Chondrocyte (in vitro differentiated cells): ENCODE data around the gene IL2RA. TPM values are rescaled to one million over a fixed set of nuclear protein-coding genes. Genes with fewer than 3 reads are reported as not detected.

Experiments
- DNase-seq: peaks from one replicate; pipeline ENCODE4 v3.0.0; 2021; ENCODE audit warnings: mixed read lengths, low spot score
- H3K27ac Mint-ChIP-seq: one replicate; pipeline ENCODE4 v1.8.0; 2021; ENCODE audit warnings: mild to moderate bottlenecking, moderate library complexity, mixed read lengths; ENCODE audit not compliant: unreplicated experiment
- H3K27me3 Mint-ChIP-seq: 2 replicates; pipeline ENCODE4 v1.8.0; 2021; ENCODE audit warnings: low read depth, mixed read lengths
- H3K36me3 Mint-ChIP-seq: 2 replicates; pipeline ENCODE4 v1.8.0; 2021; ENCODE audit warnings: low read depth, mixed read lengths
- H3K4me1 Mint-ChIP-seq: 2 replicates; pipeline ENCODE4 v1.8.0; 2021; ENCODE audit warnings: low read depth, mild to moderate bottlenecking, mixed read lengths
- H3K4me3 Mint-ChIP-seq: one replicate; pipeline ENCODE4 v1.8.0; 2021; ENCODE audit warnings: mild to moderate bottlenecking, moderate library complexity, mixed read lengths; ENCODE audit not compliant: unreplicated experiment
- H3K9me3 Mint-ChIP-seq: 2 replicates; pipeline ENCODE4 v1.8.0; 2021; ENCODE audit warnings: low read depth, mixed read lengths
- total RNA-seq: library from RNA; stranded (reverse); gene quantifications from 3 replicates; pipeline ENCODE4 v1.2.1, GENCODE V29; 2021
- TF ChIP-seq, protein P1 (sequence below): fragments of 200-600 bp; sonication (generic); IDR thresholded peaks from 2 replicates; pipeline ENCODE4 v1.5.0; 2021; ENCODE audit warnings: antibody characterized with exemption, mild to moderate bottlenecking, moderate library complexity

IL2RA gene
- total RNA-seq, 1 donor from 2014 or later, result not detected

DNA sequence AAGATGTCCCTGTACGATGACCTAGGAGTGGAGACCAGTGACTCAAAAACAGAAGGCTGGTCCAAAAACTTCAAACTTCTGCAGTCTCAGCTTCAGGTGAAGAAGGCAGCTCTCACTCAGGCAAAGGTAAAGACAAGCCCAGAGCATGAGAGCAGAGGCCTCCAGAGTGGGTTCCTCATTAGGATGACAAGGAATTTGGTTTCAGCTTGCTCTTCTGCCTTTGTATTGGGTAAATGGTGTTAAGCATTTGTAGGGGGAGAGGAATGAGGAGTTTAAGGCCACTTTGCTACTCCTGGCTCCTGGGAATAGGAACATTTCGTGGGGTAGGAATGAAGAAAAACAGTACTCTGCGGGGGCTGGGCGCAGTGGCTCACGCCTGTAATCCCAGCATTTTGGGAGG lies 34.9 kb upstream of the IL2RA start:
- no peak overlapping the region for H3K4me3 Mint-ChIP-seq
- no peaks in the 10 kb centered on the region for H3K9me3 Mint-ChIP-seq

DNA sequence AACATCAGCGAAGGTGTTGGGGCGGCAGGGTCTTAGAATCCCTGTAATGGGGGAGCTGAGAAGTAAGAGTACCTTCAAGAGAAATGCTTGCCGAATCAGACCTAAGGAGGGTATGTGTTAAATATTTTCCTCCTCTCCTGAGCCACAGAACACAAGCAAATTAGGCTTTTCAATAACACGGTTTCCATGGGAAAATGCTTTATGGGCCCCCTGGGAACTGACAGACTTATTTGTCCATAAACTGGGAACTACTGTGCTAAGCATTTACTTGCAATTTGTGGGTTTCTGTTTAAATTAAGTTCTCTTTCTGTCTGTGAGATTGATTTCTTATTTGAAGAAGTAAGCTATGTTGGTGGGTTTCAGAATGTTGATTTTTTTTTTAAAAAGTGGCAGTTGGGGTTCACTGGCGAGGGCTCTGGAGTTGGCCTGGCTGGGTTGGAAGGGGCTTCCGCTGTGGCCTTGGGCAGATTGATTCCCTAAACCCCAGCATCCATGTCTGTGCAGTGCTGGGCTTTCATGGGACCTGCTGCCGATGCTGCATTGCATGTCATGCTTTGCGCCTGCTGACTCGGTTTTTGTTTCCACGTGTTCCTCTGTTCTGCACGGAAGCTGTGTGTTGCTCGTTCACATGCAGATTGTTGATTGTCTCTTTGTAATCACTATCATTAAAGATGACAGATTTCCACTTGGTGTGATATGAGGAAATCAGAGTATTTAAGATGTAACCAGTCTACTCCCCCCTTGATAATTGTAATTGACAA lies 33.8 kb upstream of the IL2RA start:
- DNase-seq, result no peak
- Mint-ChIP-seq H3K4me1 (peaks cover 20% of the 10 kb centered on the region), H3K27me3 (no peaks in the 10 kb centered on the region), H3K36me3 (peaks cover 13% of the 10 kb centered on the region), H3K27ac (no peak overlapping the region), H3K9me3 (no peaks in the 10 kb centered on the region), H3K4me3 (no peak overlapping the region)
- TF ChIP-seq, protein P1, sequence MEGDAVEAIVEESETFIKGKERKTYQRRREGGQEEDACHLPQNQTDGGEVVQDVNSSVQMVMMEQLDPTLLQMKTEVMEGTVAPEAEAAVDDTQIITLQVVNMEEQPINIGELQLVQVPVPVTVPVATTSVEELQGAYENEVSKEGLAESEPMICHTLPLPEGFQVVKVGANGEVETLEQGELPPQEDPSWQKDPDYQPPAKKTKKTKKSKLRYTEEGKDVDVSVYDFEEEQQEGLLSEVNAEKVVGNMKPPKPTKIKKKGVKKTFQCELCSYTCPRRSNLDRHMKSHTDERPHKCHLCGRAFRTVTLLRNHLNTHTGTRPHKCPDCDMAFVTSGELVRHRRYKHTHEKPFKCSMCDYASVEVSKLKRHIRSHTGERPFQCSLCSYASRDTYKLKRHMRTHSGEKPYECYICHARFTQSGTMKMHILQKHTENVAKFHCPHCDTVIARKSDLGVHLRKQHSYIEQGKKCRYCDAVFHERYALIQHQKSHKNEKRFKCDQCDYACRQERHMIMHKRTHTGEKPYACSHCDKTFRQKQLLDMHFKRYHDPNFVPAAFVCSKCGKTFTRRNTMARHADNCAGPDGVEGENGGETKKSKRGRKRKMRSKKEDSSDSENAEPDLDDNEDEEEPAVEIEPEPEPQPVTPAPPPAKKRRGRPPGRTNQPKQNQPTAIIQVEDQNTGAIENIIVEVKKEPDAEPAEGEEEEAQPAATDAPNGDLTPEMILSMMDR, result no peak

More for the DNA sequence above, 34.9 kb upstream of the IL2RA start:
- no peak for DNase-seq
- Mint-ChIP-seq H3K36me3 (peaks cover 13% of the 10 kb centered on the region), H3K4me1 (peaks cover 9% of the 10 kb centered on the region), H3K27me3 (no peaks in the 10 kb centered on the region), H3K27ac (no peak overlapping the region)
- TF ChIP-seq, protein P1, result no peak

DNA sequence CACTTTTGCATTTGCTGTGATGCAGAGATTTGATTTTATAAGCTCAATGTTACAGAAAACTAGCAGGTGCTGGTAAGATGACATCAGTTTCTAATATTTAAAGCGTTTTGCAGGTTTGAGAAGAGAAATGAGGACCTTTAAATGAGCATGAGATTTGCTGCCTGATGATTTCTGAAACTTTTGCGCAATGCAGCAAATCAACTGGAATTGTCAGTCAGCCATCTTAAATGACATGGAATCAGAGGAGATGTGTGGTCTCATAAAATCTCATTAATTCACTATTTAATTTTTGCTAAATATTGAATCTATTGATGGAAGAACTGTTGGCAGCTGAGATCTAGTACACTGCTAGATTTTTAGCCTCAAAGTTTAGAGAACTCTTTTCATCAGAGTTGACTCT lies 30.6 kb upstream of the IL2RA start:
- no peaks in the 10 kb centered on the region for H3K27me3 Mint-ChIP-seq
- H3K27ac Mint-ChIP-seq, result no peak overlapping the region
- DNase-seq, result no peak
- TF ChIP-seq, protein P1, result no peak
- no peak overlapping the region for H3K4me3 Mint-ChIP-seq
- peaks cover 36% of the 10 kb centered on the region for H3K4me1 Mint-ChIP-seq
- H3K36me3 Mint-ChIP-seq, result peaks cover 4% of the 10 kb centered on the region
- no peaks in the 10 kb centered on the region for H3K9me3 Mint-ChIP-seq

DNA sequence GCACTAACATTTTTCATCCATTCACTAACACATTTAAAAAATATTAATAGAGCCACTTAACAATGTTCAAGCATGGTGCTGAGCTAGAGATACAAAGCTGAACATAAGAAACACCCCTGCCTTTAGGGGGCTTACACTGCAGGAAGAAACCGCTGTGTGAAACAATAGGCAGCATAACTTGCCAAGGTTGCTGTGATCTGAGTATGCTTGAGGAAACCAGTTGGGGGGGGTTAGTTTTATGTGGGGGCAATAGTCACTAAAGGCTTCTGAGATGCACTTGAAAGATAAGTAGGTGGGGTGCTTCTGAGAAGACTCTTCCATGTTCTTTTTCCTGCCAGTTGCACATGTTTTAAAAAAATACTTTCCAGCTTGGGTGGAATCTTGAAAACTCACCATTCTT lies 29.5 kb upstream of the IL2RA start:
- TF ChIP-seq, protein P1, result no peak

DNA sequence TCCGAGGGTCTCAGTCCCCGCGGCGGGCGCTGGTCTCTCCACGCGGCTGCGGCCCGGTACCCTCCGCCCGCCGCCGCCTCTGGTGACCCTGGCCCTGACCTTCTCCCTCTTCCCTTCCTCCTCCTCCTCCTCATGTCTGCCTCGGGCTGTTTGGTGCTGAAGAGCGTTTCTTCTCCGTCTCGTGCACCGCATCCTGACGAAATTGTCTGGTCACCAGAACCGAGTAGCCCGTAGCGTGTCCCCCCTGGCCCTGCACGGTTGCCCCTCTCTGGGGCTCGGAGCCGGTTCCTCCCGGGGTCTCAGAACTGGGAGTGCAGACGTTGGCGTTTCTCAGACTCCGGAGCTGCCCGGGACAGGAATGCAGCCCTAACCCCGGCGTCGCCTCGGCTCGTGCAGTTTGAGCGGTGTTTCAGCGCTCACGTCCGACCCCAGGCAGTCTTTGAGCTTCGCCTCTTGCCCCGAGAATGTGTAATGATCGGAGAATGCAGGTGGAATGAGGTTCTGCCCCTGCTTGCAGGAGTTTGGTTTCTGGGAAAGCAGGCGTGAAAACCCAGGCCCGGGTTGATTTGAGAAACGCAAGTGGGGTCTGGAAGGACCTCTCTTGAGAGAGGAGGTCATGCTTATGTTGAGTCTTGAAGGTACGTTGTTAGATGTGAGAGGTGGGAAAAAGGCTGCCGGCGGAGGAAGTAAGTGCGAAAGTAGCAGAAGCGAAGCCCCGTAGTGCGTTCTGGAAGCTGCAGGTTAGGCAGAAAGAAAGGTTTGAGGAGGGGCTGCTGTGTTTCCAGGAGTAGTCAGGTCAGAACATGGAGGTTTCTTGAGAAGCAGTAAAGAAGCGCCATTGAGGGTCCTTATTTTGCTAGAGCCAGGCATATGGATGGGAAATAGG lies 27.4 kb upstream of the IL2RA start:
- Mint-ChIP-seq H3K4me1 (peaks cover 35% of the 10 kb centered on the region), H3K27ac (peak overlapping the region; percentile 88), H3K4me3 (peak overlapping the region; percentile 90), H3K9me3 (no peaks in the 10 kb centered on the region), H3K27me3 (peaks cover 2% of the 10 kb centered on the region), H3K36me3 (no peaks in the 10 kb centered on the region)
- DNase-seq, result no peak
- TF ChIP-seq, protein P1, result no peak

More for the DNA sequence above, 29.5 kb upstream of the IL2RA start:
- Mint-ChIP-seq H3K36me3 (no peaks in the 10 kb centered on the region), H3K4me1 (peaks cover 36% of the 10 kb centered on the region), H3K4me3 (no peak overlapping the region), H3K27ac (no peak overlapping the region), H3K27me3 (no peaks in the 10 kb centered on the region), H3K9me3 (no peaks in the 10 kb centered on the region)
- no peak for DNase-seq
